Loucy (cell line): ENCODE results near the gene EVX1.

ENCODE experiments used
- EZH2phosphoT487 ChIP-seq: fragments of 200-600 bp; IDR thresholded peaks from 2 replicates; pipeline ENCODE4 v1.6.1; 2018; ENCODE audit warnings: antibody characterized with exemption, mild to moderate bottlenecking, moderate library complexity, borderline replicate concordance
- TF ChIP-seq, protein P1 (sequence below): fragments of 200-600 bp; sonication (generic); conservative IDR thresholded peaks from 2 replicates; pipeline ENCODE4 v1.5.1; 2014; ENCODE audit warnings: mild to moderate bottlenecking, antibody characterized with exemption, low read length

DNA sequence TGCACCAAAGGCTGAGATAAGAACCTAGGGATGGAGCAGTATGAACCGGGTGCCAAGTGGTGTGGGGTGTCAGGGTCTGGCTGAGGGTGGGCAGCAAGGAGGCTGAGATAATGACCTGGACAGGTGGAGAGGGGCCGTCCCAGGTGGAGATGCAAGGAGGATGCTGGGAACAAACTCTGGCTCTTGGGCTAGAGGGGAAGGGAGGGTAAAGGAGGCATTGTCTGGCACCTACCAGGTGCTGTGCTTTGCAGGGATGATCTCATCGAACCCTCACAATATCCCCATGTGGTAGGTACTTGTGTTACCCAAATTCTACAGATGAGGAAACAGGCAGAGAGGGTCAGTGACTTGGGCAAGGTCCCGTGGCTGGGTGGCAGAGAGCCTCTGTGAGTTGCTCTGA, 22.8 kb upstream of the EVX1 start:
- TF ChIP-seq, protein P1, sequence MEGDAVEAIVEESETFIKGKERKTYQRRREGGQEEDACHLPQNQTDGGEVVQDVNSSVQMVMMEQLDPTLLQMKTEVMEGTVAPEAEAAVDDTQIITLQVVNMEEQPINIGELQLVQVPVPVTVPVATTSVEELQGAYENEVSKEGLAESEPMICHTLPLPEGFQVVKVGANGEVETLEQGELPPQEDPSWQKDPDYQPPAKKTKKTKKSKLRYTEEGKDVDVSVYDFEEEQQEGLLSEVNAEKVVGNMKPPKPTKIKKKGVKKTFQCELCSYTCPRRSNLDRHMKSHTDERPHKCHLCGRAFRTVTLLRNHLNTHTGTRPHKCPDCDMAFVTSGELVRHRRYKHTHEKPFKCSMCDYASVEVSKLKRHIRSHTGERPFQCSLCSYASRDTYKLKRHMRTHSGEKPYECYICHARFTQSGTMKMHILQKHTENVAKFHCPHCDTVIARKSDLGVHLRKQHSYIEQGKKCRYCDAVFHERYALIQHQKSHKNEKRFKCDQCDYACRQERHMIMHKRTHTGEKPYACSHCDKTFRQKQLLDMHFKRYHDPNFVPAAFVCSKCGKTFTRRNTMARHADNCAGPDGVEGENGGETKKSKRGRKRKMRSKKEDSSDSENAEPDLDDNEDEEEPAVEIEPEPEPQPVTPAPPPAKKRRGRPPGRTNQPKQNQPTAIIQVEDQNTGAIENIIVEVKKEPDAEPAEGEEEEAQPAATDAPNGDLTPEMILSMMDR: no peak
- TF ChIP-seq EZH2phosphoT487: no peak
